Measurements from ENCODE around the gene PRIM2.
A peak's percentile ranks its signal among the peaks of the same experiment; 100 is the strongest.
"Not testable (repeated sequence)": the region's sequence is repeated elsewhere in the genome, so short reads cannot be mapped to it uniquely, and the experiment has no call there.

Gene PRIM2

DNA sequence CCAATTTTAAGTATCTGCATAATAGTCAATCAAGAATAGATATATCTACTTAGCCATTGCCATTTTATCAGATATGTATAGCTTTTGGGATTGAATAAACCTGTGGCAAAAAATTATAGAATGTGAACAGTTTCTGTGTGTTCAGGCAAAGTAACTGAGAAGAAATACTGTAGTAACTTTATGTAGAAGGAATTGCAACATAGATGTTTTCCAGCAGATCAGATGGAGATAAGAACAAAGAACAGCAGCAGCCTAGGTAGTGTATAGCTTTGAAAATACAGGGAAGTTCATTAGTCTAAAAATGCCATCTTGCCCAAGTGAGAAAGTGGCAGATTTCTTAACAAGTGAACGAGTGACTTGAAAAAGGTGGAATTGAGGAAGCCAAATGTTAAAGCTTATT lies 197.7 kb downstream of the PRIM2 start:
- not testable (repeated sequence) for DNase-seq

DNA sequence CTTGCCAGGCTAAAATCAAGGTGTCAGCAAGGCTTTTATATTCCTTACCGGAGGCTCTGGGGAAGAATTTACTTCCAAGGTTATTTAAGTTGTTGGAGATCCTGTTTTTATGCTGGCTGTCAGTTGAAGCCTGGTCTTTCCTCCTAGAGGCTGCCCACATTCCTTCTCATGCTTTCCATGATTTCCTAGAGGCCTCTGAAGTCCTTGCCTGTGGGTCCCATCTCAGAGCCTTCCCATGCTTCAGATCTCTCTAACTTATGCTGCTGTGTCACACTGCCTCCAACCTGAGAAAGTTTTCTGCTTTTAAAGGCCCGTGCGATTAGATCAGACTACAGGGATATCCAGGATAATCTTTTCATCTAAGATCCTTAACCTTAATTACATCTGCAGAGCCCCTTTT lies 198.4 kb downstream of the PRIM2 start:
- not testable (repeated sequence) for DNase-seq

DNA sequence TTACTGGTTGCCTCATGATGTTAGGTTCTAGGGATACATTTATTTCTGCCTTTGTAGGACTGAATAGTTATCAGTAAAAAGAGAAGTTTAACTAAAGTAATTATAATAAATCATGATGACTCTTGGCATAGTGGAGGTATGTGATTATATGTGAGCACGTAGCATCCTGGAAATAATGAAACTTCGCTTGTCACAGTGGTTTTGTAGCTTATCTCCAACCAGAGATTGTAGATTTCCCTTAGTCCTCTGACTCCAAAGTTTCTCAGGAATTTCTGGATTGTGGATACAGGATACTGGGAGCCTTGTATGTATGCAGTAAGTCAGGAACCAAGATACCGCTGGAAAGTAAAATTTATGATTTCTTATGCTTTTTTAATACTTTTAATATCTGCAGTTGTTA lies 199.3 kb downstream of the PRIM2 start:
- DNase-seq: not testable (repeated sequence)

DNA sequence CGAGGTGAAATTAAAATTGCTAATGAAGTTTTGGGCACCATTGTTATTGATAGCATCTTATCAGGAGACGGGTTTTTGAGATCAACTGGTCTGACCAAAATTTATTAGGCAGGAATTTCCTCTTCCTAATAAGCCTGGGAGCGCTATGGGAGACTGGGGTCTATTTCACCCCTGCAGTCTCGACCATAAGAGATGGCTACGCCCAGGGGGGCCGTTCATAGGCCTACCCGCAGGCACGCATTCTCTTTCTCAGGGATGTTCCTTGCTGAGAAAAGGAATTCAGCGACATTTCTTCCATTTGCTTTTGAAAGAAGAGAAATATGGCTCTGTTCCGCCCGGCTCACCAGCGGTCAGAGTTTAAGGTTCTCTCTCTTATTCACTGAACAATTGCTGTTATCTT lies 201.8 kb downstream of the PRIM2 start:
- DNase-seq: not testable (repeated sequence)

DNA sequence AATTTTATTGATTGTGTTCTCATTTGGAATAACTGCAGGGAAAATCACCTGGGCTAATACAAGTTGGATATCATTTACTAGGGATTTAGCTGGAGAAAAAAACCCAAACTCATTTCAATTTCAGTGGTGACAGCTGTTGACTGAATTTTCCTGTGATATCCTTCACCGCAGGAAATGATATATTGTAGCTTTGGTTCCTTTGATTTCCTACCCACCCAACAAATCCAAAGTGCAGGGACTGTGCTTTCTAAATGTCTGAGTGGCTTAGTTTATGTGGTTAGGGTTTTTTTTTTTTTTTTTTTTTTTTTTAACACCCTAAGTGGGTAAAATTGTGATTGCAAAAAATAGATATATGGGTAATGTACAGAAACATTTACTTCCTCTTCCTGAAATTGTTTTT lies 203.7 kb downstream of the PRIM2 start:
- not testable (repeated sequence) for DNase-seq

DNA sequence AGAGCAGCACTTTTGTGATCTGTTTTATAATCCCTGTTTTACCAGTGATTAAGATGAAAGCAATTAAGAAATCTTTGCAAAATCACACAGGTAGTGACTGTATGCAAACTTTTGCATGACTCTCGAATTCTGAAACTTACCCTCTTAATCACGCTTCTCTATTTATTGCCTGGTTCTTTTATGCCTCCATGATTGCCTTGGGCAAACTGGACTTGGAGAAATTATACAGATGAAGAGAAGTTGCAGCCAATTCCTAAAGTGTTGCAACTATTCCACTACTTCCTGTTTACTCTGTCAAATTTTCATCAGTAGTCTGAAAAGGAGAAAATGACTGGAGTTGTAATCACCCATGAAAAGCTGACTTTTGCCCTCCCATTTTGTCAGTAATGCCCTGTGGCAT lies 205.8 kb downstream of the PRIM2 start:
- DNase-seq: not testable (repeated sequence)

DNA sequence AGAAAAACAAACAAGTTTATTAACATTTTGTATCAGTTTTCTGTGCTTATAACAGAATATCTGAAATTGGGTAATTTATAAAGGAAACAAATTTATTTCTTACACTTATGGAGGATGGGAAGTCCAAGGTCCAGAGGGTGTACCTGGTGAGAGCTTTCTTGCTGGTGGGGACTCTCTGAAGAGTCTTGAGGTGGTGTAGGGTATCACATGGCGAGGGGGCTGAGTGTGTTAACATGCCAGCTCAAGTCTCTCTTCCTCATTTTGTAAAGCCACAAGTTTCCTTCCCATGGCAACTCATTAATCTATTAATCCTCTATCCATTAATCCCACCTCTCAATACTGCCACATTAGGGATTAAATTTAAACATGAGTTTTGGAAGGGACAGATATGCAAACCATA lies 212.3 kb downstream of the PRIM2 start:
- not testable (repeated sequence) for DNase-seq

DNA sequence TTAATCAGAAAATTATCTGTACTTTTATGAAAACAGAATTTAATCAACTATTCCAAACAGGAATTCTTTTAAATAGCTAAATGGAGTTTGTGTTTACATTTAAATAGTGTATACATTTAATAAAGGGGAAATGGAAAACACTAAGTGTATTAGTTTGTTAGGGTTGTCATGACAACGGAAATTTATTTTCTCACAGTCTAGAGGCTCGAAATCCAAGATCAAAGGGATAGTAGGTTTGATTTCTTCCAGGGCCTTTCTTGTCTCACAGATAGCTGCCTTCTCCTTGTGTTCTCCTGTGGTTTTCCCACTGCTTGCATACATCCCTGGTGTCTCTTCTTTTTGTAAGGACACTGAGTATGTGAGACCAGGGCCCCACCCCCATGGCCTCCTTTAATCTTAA lies 215.2 kb downstream of the PRIM2 start:
- DNase-seq: not testable (repeated sequence)

DNA sequence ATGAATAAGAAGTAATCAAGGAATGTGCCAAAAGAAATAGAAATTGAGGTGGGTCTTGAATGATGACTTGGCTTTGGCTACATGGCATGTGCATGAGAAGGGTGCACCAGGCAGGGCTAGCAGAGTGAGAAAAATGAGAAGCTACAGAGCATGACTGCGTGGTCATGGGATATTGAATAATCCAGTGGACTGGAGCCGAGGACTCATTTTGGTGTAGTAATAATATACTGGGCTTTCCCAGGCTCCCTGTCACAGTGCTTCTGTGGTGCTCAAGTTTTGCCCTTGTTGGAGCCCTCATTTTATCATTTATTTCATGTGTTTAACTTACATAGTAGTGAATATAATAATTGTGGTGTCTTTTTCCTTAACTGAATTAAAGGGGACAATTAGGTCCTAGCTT lies 217.7 kb downstream of the PRIM2 start:
- DNase-seq: not testable (repeated sequence)

DNA sequence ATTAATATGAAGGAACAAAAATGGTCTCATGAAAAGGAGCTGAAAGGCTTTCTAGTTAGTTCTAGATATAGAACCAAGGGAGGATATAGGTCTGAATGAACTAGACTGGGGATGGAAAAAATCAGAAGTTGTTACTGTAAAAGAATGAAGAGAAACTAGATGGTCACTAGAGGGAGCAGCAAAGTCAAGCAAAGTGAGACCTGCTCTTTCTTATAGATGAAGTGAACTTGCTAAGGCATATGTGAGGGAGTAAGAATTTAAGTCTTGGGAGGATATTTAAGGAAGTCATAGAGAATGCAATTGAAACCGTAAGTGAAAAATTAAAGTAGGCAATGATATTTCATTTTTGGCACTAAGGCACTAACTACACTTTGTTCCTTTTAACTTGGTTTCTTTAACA lies 218.6 kb downstream of the PRIM2 start:
- peak in 1 of 2 donors; percentile 1 for DNase-seq

DNA sequence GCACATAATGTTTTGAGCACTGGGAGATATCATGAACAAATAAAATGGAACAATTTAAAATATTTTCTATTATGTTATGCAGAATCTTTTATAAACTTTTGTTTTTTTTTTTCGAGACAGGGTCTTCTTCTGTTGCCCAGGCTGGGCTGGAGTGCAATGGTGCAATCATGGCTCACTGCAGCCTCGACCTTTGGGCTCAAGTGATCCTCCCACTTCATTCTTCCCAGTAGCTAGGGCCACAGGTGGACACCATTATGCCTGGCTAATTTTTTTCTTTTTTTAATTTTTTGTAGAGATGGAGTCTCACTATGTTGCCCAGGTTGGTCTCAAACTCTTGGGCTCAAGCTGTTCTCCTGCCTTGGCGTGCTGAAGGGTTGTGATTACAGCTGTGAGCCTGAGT lies 220.5 kb downstream of the PRIM2 start:
- DNase-seq: not testable (repeated sequence)

DNA sequence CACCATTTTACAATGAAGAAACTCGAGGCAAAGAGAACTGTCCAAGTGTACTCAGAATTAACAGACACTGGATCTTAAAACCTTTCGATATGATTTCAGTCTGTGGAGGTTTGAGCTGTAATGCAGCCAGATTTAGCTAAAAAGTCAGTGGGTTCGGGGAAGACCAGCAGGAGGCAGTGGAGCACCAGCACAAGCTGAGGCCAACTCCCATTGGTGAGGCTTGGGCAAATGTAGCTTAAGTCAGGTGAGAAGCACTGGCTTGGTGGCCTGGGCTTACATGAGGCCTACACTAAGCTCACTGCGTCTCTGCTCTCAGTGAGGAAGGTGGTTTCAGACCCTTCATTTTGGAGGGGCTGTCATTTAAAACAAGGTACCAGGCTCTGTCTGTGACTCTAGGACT lies 234.5 kb downstream of the PRIM2 start:
- DNase-seq: not testable (repeated sequence)

DNA sequence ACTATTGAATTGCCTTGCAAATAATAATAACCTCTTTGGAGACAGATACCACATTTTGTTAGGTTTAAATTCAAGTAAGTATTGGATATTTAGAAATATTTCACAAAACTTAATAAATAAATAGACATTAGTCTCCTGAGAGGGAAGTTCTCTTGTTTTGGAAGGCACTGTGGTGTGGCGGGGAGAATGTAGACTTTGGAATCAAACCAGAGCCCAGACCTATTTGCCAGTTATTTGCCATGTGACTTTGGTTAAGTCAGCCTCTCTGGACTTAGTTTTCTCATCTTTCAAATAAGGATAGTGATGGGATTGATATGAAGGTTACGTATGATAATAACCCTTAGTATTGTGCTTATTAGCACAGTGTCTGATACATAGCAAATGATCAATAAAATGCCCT lies 240.4 kb downstream of the PRIM2 start:
- not testable (repeated sequence) for DNase-seq

DNA sequence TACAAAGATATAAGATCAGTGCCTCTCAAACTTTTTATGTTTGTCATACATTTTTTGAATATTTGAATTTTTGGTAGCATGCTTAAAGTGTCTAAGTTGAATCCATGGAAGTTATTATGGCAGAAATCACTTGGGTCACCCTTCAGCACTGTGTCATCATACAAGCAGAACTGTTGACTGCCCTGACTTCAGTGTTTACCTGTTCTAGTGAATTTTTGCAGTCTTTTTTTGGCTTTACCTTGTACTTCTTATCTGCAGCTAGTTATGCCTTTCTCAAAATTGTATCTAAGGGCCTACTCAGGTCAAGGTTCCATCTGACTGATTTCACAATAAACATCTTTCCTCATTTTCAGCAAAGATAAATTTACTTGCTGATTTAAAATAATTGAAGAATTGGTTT lies 241.7 kb downstream of the PRIM2 start:
- DNase-seq: not testable (repeated sequence)

DNA sequence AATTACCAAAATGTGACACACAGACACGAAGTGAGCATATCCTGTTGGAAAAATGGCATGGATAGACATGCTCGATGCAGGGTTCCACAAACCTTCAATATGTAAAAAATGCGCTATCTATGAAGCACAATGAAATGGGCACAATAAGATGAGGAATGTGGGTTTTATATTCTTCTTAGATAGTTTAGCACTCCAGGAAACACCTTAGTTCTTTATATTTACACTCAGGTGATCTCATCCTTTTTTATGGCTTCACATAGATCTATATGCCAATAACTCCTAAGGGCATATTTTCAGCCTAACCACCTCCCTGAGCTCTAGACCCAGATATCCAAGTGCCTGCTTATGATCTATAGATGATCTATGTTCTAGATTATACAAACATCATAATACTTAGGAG lies 244.8 kb downstream of the PRIM2 start:
- DNase-seq: not testable (repeated sequence)

DNA sequence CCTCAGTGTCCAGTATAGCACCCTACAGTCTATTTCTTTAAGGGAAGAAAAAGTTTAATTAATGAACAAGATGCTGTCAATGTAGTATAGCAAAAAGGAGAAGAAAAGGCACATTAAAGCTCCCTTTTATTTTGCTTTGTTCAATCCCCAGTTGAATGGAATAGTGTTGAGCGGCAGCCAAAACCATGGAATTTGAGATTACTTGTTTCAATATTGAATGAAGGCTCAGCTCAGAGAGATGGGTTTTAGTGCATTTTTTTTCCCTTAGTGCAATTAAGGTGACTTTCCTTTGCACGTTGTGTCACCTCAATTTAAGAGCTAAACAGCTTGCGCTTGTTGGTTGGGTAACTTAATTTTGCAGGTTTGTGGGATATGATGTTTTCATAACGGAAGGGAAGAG lies 254.7 kb downstream of the PRIM2 start:
- not testable (repeated sequence) for DNase-seq

DNA sequence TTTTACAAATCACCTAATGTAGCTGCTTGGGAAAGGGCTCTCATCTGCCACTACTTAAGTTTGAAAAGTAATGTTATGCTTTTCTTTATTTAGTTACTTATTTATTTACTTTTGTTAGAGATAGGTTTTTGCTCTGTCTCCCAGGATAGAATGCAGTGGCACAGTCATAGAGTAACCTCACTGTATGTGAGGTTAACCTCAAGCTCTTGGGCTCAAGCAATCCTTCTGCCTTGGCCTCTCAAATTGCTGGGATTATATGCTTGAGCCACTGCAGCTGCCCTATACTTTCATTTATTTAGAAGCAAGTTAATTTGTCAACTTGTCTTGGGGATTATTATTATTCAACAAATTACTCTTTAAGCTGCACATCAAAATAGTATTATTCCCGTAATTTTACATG lies 255.4 kb downstream of the PRIM2 start:
- not testable (repeated sequence) for DNase-seq

DNA sequence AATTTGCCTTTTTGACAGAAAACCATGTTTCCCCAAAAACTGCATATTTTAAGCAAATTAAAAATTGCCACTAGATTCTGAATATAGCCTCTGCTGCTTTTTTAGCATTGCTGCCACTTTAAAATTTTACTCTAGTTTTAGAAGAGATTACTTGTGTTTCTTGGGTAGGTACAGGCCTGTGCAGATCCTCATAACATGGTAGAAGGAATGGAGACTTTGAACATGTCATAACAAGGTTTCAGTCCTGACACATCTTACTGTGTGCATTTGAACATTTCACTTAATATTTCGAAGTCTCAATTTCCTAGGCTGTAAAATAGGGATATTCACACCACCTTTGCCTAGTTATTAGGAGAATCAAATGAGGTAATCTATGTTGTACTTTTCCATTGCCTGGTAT lies 259.6 kb downstream of the PRIM2 start:
- not testable (repeated sequence) for DNase-seq

DNA sequence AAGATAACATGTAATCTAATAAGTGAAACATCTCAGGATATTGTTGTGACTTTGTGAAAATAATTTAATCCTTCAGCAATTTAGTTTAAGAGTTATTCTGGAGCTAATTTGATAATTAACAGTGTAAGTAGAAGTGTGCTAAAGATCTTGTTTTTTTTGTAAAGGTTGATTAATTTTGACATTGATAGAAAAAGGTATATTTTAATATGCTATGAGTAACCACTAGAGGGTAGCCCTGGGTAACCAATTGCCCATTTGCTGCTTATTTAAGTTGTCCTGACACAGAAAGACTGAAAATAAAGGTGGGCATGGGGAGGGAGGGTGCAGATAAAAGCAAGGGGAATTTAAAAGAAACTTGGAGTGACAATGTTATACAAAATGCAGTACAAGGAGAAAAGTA lies 262.1 kb downstream of the PRIM2 start:
- not testable (repeated sequence) for DNase-seq

DNA sequence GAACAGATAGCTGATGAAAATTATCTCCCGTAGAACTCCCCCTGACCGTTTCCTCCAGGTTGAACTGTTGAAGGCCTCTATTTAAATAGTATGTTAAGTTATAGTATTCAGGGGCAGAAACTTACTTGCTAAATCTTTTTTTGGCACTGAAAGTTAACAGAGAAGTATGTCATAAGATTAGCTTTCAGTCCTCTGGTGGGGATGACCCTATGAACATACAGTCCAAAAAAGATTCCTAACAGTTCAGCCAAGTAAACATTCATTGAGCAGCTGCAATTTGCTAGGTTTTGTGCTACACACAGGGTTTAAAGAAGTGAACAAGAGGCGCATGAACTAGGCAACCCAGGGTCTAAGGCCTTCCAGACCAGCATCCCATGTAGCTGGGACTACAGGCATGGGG lies 264.2 kb downstream of the PRIM2 start:
- not testable (repeated sequence) for DNase-seq

DNA sequence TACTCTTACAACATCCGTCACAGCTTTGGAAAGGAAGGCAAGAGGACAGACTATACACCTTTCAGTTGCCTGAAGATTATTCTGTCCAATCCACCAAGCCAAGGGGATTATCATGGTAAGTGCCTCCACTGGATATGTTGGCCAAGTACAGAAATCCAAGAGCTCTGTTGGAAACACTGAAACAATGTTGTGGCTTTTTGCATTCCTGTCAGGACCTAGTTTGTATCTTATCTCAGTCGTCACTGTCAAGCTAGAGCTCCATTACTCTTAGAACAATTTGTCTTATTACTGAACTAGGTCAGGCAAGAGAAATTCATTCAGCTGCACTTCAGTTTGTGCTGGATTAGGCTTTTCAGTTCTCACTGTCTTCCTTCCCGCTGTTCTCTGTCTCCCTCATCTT lies 283.7 kb downstream of the PRIM2 start:
- not testable (repeated sequence) for DNase-seq

DNA sequence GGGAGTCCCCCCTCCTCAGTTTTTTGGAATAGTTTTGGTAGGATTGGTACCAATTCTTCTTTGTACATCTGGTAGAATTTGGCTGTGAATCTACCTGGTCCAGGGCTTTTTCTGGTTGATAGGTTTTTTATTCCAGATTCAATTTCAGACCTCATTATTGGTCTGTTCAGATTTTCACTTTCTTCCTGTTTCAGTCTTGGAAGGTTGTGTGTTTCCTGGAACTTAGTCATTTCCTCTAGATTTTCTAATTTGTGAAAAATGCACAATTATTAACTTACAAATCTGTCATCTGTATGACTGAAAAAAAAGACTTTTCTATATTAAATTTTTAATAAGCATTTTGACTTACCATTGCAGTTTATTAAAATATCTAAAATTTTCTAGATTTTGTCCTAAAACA lies 287.9 kb downstream of the PRIM2 start:
- DNase-seq: not testable (repeated sequence)

DNA sequence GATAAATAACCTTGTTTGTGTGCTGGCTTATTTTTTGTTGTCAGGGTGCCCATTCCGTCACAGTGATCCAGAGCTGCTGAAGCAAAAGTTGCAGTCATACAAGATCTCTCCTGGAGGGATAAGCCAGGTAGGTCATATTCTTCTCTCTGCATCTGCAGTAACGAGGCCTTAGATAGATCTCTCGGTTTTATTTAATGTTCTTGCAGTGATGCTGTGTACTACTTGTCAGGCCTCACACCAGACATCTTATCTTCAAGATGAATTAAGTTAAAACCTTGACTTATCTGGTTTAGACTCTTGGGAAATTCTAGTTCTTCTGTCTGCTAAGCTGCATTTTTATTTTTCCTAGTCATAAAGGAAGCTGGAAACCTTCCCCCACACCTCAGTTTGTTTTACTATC lies 288.9 kb downstream of the PRIM2 start:
- DNase-seq: not testable (repeated sequence)

DNA sequence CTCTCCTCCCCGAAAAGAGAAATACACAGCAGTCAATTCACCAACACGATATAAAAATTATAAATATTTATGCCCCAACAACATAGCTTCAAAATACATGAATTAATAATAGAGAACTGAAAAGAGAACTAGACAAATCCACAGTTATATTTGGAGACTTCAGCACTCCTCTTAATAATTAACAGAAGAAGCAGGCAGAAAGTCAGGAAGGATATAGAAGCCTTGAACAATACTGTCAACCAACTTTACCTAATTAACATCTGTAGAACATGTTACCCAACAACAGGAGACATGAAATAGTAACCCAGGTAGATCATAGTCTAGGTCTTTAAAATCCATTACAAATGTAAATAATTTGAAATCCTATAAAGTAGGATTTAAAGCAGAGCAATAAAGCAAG lies 293.2 kb downstream of the PRIM2 start:
- not testable (repeated sequence) for DNase-seq

DNA sequence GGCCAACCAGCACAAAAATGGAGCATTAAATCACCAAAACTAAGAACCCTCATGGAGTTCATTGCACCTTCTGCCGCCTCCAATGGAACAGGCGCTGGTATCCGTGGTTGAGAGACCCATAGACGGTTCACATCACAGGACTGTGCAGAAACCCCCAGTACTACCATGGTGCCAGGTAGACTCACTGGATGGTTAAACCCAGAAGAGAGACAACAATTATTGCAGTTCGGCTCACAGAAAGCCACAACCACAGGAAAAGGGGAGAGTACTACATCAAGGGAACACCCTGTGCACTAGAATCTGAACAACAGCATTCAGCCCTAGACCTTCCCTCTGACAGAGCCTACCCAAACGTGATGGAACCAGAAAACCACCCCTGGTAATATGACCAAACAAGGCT lies 301.5 kb downstream of the PRIM2 start:
- not testable (repeated sequence) for DNase-seq

DNA sequence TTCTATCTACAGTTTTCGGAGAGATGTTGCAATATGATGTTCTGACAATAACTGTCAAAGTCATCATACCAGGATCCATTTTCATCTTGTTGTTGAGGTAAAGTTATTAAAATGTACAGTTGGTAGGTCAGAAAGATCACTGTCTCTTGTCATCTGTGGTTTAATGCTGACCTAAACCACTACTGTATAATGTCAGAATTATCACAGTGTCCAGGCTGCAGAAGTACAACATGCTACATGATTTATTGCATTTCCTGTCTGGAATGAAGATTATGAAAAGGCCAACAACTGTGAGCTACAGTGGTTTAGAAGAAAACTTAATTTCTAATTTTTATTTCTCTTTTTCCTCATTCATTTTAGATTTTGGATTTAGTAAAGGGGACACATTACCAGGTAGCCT lies 314.3 kb downstream of the PRIM2 start:
- DNase-seq: not testable (repeated sequence)

Data from CD4-positive, alpha-beta T cell treated with Interleukin-4 for 1 hour (primary cell).